Choroid plexus epithelial cell (primary cell): Measurements from ENCODE around the gene ROR2.

Experiments used
- DNase-seq: peaks from one replicate; pipeline ENCODE4 v3.0.0-alpha.2; 2010; ENCODE audit warnings: low read depth
- H3K4me3 ChIP-seq: 2 replicates; pipeline ENCODE4 v1.5.1; 2011; ENCODE audit warnings: low read depth, mild to moderate bottlenecking, control low read depth, low read length, moderate library complexity
- CTCF ChIP-seq: conservative IDR thresholded peaks from 2 replicates; pipeline ENCODE4 v1.5.1; 2011; ENCODE audit warnings: low read depth, mild to moderate bottlenecking, control low read depth, inconsistent platforms, low read length, moderate library complexity

The ROR2 gene

DNA sequence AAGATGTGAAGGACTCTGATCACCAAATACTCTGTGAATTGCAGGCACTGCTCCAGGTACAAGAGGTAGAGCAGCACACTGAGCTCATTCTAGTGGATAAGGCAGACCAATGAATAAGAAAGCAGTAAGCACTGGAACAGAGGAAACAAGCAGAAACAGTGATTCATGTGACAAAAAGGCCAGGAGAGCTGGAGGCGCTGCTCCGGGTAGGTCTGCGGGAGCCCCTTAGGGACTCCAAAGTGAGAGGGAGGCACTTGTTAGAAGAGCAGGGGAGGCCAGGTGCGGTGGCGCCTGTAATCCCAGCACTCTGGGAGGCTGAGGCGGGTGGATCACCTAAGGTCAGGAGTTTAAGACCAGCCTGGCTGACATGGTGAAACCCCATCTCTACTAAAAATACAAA lies 294.8 kb downstream of the ROR2 start:
- no peak for TF ChIP-seq CTCF
- no peak for DNase-seq
- H3K4me3 ChIP-seq, result no peak overlapping the region

- TF ChIP-seq CTCF, result no peak
- no peak overlapping the region for H3K4me3 ChIP-seq
- DNase-seq, result no peak
Observed at GRCh38 chr9:91654527-91654926, 295.5 kb downstream of the ROR2 start.

- TF ChIP-seq CTCF, result no peak
- no peak overlapping the region for H3K4me3 ChIP-seq
- no peak for DNase-seq
Observed at GRCh38 chr9:91647371-91647770, 302.7 kb downstream of the ROR2 start.

- no peak overlapping the region for H3K4me3 ChIP-seq
- no peak for TF ChIP-seq CTCF
Observed at GRCh38 chr9:91646702-91647101, 303.3 kb downstream of the ROR2 start.

GRCh38 chr9:91644433-91644832 lies 305.6 kb downstream of the ROR2 start:
- TF ChIP-seq CTCF, result no peak
- DNase-seq, result no peak

More at GRCh38 chr9:91646702-91647101, 303.3 kb downstream of the ROR2 start:
- DNase-seq, result no peak

DNA sequence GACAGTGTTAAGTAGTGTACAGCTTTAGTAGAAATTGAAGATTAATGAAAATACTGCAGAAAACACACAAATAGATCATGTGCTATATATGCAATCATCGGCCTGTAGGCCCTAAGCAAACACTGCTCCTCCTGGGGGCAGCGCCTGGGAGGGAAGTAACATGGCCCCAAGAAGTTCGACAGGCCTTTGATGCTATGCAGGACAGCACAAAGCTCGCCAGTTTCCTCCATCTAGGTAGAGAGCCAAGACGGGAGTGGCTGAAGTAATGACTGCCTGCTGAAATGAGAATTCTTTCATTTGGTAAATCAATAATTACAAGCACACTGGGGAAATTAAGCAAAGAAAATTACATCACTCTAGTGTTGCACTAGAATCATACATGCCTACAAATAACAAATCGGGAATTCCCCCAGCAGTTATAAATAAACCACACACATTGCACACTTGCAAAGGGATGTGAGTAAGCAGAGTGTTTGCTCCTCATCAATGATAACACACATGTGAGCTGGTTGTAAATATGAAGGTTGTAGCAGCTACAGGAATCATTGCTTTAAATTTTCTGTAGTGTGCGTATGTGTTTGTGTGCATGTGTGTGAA lies 306.4 kb downstream of the ROR2 start:
- TF ChIP-seq CTCF, result peak; percentile 12
- H3K4me3 ChIP-seq, result no peak overlapping the region
- DNase-seq, result no peak

More at GRCh38 chr9:91644433-91644832, 305.6 kb downstream of the ROR2 start:
- no peak overlapping the region for H3K4me3 ChIP-seq

DNA sequence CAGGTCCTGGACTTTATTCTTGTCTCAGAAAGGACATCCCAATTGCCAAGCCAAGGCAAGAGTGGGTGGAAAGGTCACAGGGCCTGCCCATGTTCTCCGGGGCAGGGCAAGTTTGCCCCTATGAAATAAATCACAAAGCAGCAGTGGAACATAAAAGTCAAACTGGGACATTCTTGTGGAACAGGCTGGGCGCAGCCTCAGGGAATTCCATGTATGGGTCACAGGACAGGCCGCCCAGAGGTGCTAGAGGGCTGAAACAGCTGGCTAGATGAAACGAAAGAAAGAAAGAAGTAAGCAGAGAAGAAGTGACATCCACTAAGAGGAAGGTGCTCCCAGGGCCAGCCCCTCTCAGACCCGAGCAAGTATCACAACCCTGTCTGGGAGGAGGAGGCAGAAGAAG lies 307.3 kb downstream of the ROR2 start:
- H3K4me3 ChIP-seq, result no peak overlapping the region
- no peak for DNase-seq
- no peak for TF ChIP-seq CTCF
